GM23338 (cell line): ENCODE data around the gene TOMM40. TPM values are rescaled to one million over a fixed set of nuclear protein-coding genes. Genes with fewer than 3 reads are reported as not detected.
A peak's percentile ranks its signal among the peaks of the same experiment; 100 is the strongest.
"Not testable (repeated sequence)": the region's sequence is repeated elsewhere in the genome, so short reads cannot be mapped to it uniquely, and the experiment has no call there.

Experiments
- ATAC-seq: fragments of 200-7000 bp; cut with Tn5 transposase; 3 replicates; pipeline ENCODE4 v1.9.1; 2020
- DNase-seq: peaks from one replicate; pipeline ENCODE4 v3.0.0-alpha.2; 2015; ENCODE audit warnings: low spot score
- H2AFZ ChIP-seq: fragments of 200-600 bp; sonication (generic); 2 replicates; pipeline ENCODE4 v1.8.0; 2016; ENCODE audit warnings: antibody characterized with exemption, mild to moderate bottlenecking, moderate library complexity
- H3F3A ChIP-seq: fragments of 200-600 bp; sonication (generic); replicated peaks from 2 replicates; pipeline ENCODE4 v1.8.0; 2017; ENCODE audit warnings: antibody characterized with exemption, mixed run types, low read depth
- H3K27ac ChIP-seq: fragments of 200-600 bp; sonication (generic); 2 replicates; pipeline ENCODE4 v1.6.1; 2016; ENCODE audit warnings: low read depth
- H3K27me3 ChIP-seq: fragments of 200-600 bp; sonication (generic); 2 replicates; pipeline ENCODE4 v1.8.0; 2016; ENCODE audit warnings: mild to moderate bottlenecking, mixed run types, moderate library complexity; ENCODE audit not compliant: insufficient read depth
- H3K36me3 ChIP-seq: fragments of 200-600 bp; sonication (generic); 2 replicates; pipeline ENCODE4 v1.8.0; 2016; ENCODE audit warnings: mild to moderate bottlenecking; ENCODE audit not compliant: insufficient read depth
- H3K4me1 ChIP-seq: fragments of 200-600 bp; sonication (generic); 2 replicates; pipeline ENCODE4 v1.8.0; 2016; ENCODE audit warnings: mild to moderate bottlenecking, moderate library complexity; ENCODE audit not compliant: insufficient read depth
- H3K4me2 ChIP-seq: fragments of 200-600 bp; sonication (generic); 2 replicates; pipeline ENCODE4 v1.7.1; 2017; ENCODE audit warnings: mixed run types
- H3K4me3 ChIP-seq: fragments of 200-600 bp; sonication (generic); 2 replicates; pipeline ENCODE4 v1.6.1; 2016; ENCODE audit warnings: mixed run types
- H3K79me2 ChIP-seq: fragments of 200-600 bp; sonication (generic); replicated peaks from 2 replicates; pipeline ENCODE4 v1.8.0; 2017; ENCODE audit warnings: mild to moderate bottlenecking; ENCODE audit not compliant: insufficient read depth
- H3K9me2 ChIP-seq: fragments of 200-600 bp; sonication (generic); 2 replicates; pipeline ENCODE4 v1.8.0; 2017; ENCODE audit not compliant: insufficient read depth
- H4K20me1 ChIP-seq: fragments of 200-600 bp; sonication (generic); replicated peaks from 2 replicates; pipeline ENCODE4 v1.8.0; 2017; ENCODE audit warnings: mild to moderate bottlenecking; ENCODE audit not compliant: insufficient read depth
- H3K27ac Mint-ChIP-seq: 2 replicates; pipeline ENCODE4 v1.8.0; 2020; ENCODE audit warnings: inconsistent platforms, mild to moderate bottlenecking, moderate library complexity, mixed read lengths
- H3K27me3 Mint-ChIP-seq: 3 replicates; pipeline ENCODE4 v1.8.0; 2022; ENCODE audit warnings: low read depth, mild to moderate bottlenecking, moderate library complexity, mixed read lengths, inconsistent platforms; ENCODE audit not compliant: insufficient read depth, poor library complexity
- H3K36me3 Mint-ChIP-seq: 3 replicates; pipeline ENCODE4 v1.8.0; 2021; ENCODE audit warnings: low read depth, mild to moderate bottlenecking, inconsistent platforms, moderate library complexity, mixed read lengths
- H3K4me1 Mint-ChIP-seq: 3 replicates; pipeline ENCODE4 v1.8.0; 2020; ENCODE audit warnings: mild to moderate bottlenecking, inconsistent platforms, mixed read lengths
- H3K4me3 Mint-ChIP-seq: 3 replicates; pipeline ENCODE4 v1.8.0; 2021; ENCODE audit warnings: moderate library complexity, mild to moderate bottlenecking, inconsistent platforms, mixed read lengths
- H3K9me3 Mint-ChIP-seq: 3 replicates; pipeline ENCODE4 v1.8.0; 2020; ENCODE audit warnings: moderate library complexity, mild to moderate bottlenecking, inconsistent platforms, mixed read lengths
- CREB1 ChIP-seq: fragments of 250-450 bp; sonication (Bioruptor Pico); IDR thresholded peaks from 2 replicates; pipeline ENCODE4 v1.5.0; 2020; ENCODE audit warnings: low read depth, mild to moderate bottlenecking, moderate library complexity
- EZH2 ChIP-seq: fragments of 200-600 bp; sonication (generic); IDR thresholded peaks from one replicate; pipeline ENCODE4 v1.8.0; 2017; ENCODE audit warnings: antibody characterized with exemption, mild to moderate bottlenecking, low read depth; ENCODE audit not compliant: unreplicated experiment
- EZH2phosphoT487 ChIP-seq: fragments of 200-600 bp; sonication (generic); IDR thresholded peaks from one replicate; pipeline ENCODE4 v1.8.1; 2018; ENCODE audit warnings: antibody characterized with exemption; ENCODE audit not compliant: unreplicated experiment
- JUNB ChIP-seq: IDR thresholded peaks from one replicate; pipeline ENCODE4 v1.6.1; 2016; ENCODE audit warnings: antibody characterized with exemption; ENCODE audit not compliant: unreplicated experiment
- POLR2AphosphoS5 ChIP-seq: IDR thresholded peaks from 2 replicates; pipeline ENCODE4 v1.6.1; 2016; ENCODE audit warnings: antibody characterized with exemption, low read depth
- STAT1 ChIP-seq: IDR thresholded peaks from one replicate; pipeline ENCODE4 v1.6.1; 2016; ENCODE audit warnings: antibody characterized with exemption; ENCODE audit not compliant: unreplicated experiment
- ZNF114 ChIP-seq: fragments of 250-450 bp; sonication (Bioruptor Pico); IDR thresholded peaks from 2 replicates; pipeline ENCODE4 v1.5.0; 2020; ENCODE audit warnings: mild to moderate bottlenecking, moderate library complexity
- ZNF331 ChIP-seq: fragments of 250-450 bp; sonication (Bioruptor Pico); IDR thresholded peaks from 2 replicates; pipeline ENCODE4 v1.5.0; 2020; ENCODE audit warnings: low read depth, mild to moderate bottlenecking, moderate library complexity
- polyA plus RNA-seq: library from polyadenylated mRNA; unstranded; fragments of >200 nt; fragmentation: Nextera tagmentation; extraction: Ambion mirVana; gene quantifications from 2 replicates; pipeline ENCODE4 v1.2.1, GENCODE V29; 2016
- total RNA-seq: library from RNA; depleted of rRNA; stranded (reverse); fragments of >200 nt; shearing (Covaris generic); gene quantifications from 2 replicates; pipeline ENCODE4 v1.2.3, GENCODE V29; 2014
- TF ChIP-seq, protein P1 (sequence below): IDR thresholded peaks from 2 replicates; pipeline ENCODE4 v1.6.1; 2016; ENCODE audit warnings: antibody characterized with exemption
- TF ChIP-seq, protein P2 (sequence below): IDR thresholded peaks from one replicate; pipeline ENCODE4 v1.6.1; 2018; ENCODE audit warnings: antibody characterized with exemption; ENCODE audit not compliant: unreplicated experiment

TOMM40 gene
- total and polyA plus RNA-seq, 2 experiments from 2014 or later = 142 to 273 TPM

DNA sequence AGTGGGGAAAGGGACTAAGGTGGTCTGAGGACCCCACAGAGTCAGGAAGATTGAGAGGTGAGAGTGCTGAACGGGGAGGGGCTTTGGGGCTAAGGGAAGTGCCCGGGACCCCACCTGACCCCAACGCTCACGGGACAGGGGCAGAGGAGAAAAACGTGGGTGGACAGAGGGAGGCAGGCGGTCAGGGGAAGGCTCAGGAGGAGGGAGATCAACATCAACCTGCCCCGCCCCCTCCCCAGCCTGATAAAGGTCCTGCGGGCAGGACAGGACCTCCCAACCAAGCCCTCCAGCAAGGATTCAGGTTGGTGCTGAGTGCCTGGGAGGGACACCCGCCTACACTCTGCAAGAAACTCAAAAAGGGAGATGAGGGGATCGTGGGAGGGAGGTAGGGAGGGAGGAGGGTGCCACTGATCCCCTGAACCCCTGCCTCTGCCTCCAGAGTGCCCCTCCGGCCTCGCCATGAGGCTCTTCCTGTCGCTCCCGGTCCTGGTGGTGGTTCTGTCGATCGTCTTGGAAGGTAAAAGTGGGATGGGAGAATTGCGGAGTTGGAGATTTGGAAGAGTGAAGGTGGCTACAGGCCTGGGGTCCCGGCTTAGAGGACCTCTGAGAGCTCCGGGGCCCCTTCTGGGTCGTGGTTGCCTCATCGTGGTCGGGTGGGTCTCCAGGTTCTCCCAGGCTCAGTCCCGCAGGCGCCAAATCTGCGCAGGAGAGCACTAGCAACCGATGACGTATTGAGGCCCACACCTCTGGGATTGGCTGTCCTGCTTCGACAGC is 23.6 kb downstream of the TOMM40 start, which contains the start of gene APOC1:
Gene APOC1 (plus strand): TSS at position 176 of the 774 bp plus-strand sequence. CDS start 284 bp downstream, at position 460.
- H3K4me3 ChIP-seq = peak within 1 kb of the TSS; percentile 74
- TF ChIP-seq POLR2AphosphoS5 (peak; percentile 64), CREB1 (CRISPR knock-in tag) (peak; percentile 95)
- Mint-ChIP-seq H3K4me1 (peaks cover 34% of the 10 kb centered on the region), H3K27ac (peak within 1 kb of the TSS; percentile 99), H3K4me3 (peak within 1 kb of the TSS; percentile 89), H3K27me3 (peaks cover 15% of the 10 kb centered on the region)
- H3K36me3 Mint-ChIP-seq, H3K36me3 ChIP-seq, H4K20me1 ChIP-seq, H3K9me2 ChIP-seq, H3F3A ChIP-seq, H3K9me3 Mint-ChIP-seq, H3K79me2 ChIP-seq, H3K27me3 ChIP-seq: not testable (repeated sequence)
- ATAC-seq = peak; percentile 89
- peak within 1 kb of the TSS; percentile 87 for H2AFZ ChIP-seq
- DNase-seq = peak; percentile 95
- peak within 1 kb of the TSS; percentile 95 for H3K27ac ChIP-seq
- peaks cover 22% of the 10 kb centered on the region for H3K4me1 ChIP-seq
- H3K4me2 ChIP-seq = peak within 1 kb of the TSS; percentile 90

DNA sequence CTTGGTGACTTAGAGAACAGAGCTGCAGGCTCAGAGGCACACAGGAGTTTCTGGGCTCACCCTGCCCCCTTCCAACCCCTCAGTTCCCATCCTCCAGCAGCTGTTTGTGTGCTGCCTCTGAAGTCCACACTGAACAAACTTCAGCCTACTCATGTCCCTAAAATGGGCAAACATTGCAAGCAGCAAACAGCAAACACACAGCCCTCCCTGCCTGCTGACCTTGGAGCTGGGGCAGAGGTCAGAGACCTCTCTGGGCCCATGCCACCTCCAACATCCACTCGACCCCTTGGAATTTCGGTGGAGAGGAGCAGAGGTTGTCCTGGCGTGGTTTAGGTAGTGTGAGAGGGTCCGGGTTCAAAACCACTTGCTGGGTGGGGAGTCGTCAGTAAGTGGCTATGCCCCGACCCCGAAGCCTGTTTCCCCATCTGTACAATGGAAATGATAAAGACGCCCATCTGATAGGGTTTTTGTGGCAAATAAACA is 33.2 kb downstream of the TOMM40 start:
- Histone ChIP-seq H3K79me2 (no peaks in the 10 kb centered on the region), H4K20me1 (no peaks in the 10 kb centered on the region), H3K27ac (no peak overlapping the region), H3K4me1 (peaks cover 10% of the 10 kb centered on the region; the same call in 1 of the 2 replicates), H3K4me3 (no peak overlapping the region), H3F3A (no peaks in the 10 kb centered on the region), H3K36me3 (no peaks in the 10 kb centered on the region; the same call in 1 of the 2 replicates), H3K27me3 (no peaks in the 10 kb centered on the region), H3K9me2 (no peaks in the 10 kb centered on the region), H3K4me2 (no peak overlapping the region), H2AFZ (0 out of 2 replicates have a peak overlapping the region, but pooled peaks have one; percentile 28)
- DNase-seq (no peak), ATAC-seq (no peak)
- Mint-ChIP-seq H3K27ac (no peak overlapping the region), H3K9me3 (peaks cover 3% of the 10 kb centered on the region; the same call in 1 of the 3 replicates), H3K4me3 (no peak overlapping the region), H3K36me3 (no peaks in the 10 kb centered on the region; the same call in 2 of the 3 replicates), H3K4me1 (peaks cover 19% of the 10 kb centered on the region), H3K27me3 (peaks cover 19% of the 10 kb centered on the region)
- TF ChIP-seq, protein P1, sequence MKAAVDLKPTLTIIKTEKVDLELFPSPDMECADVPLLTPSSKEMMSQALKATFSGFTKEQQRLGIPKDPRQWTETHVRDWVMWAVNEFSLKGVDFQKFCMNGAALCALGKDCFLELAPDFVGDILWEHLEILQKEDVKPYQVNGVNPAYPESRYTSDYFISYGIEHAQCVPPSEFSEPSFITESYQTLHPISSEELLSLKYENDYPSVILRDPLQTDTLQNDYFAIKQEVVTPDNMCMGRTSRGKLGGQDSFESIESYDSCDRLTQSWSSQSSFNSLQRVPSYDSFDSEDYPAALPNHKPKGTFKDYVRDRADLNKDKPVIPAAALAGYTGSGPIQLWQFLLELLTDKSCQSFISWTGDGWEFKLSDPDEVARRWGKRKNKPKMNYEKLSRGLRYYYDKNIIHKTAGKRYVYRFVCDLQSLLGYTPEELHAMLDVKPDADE = no peak
- no peak for TF ChIP-seq EZH2
- no peak for TF ChIP-seq ZNF114 (CRISPR knock-in tag)
- no peak for TF ChIP-seq ZNF331 (CRISPR knock-in tag)
- TF ChIP-seq, protein P2, sequence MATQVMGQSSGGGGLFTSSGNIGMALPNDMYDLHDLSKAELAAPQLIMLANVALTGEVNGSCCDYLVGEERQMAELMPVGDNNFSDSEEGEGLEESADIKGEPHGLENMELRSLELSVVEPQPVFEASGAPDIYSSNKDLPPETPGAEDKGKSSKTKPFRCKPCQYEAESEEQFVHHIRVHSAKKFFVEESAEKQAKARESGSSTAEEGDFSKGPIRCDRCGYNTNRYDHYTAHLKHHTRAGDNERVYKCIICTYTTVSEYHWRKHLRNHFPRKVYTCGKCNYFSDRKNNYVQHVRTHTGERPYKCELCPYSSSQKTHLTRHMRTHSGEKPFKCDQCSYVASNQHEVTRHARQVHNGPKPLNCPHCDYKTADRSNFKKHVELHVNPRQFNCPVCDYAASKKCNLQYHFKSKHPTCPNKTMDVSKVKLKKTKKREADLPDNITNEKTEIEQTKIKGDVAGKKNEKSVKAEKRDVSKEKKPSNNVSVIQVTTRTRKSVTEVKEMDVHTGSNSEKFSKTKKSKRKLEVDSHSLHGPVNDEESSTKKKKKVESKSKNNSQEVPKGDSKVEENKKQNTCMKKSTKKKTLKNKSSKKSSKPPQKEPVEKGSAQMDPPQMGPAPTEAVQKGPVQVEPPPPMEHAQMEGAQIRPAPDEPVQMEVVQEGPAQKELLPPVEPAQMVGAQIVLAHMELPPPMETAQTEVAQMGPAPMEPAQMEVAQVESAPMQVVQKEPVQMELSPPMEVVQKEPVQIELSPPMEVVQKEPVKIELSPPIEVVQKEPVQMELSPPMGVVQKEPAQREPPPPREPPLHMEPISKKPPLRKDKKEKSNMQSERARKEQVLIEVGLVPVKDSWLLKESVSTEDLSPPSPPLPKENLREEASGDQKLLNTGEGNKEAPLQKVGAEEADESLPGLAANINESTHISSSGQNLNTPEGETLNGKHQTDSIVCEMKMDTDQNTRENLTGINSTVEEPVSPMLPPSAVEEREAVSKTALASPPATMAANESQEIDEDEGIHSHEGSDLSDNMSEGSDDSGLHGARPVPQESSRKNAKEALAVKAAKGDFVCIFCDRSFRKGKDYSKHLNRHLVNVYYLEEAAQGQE = no peak
- no peak for TF ChIP-seq EZH2phosphoT487
- TF ChIP-seq JUNB = no peak
- no peak for TF ChIP-seq POLR2AphosphoS5
- TF ChIP-seq STAT1 = no peak
- no peak for TF ChIP-seq CREB1 (CRISPR knock-in tag)
